SK-N-SH (cell line): ENCODE results near the gene MYCBPAP. TPM values are rescaled to one million over a fixed set of nuclear protein-coding genes. Genes with fewer than 3 reads are reported as not detected.

ENCODE experiments used
- CTCF ChIA-PET: fragments of 300-600, 350-600 bp; formaldehyde crosslinking; extraction: SDS; loops from one replicate; lab custom pipeline; 2021; lab: Yijun Ruan, JAX
- POLR2A ChIA-PET: fragments of 350-600 bp; sonication (Branson Sonifier 250); formaldehyde crosslinking; extraction: SDS; loops from one replicate; lab custom pipeline; 2020; ENCODE audit warnings: antibody characterized with exemption, inconsistent platforms; lab: Yijun Ruan, JAX
- DNase-seq: peaks from one replicate; pipeline ENCODE4 v3.0.0; 2012
- H2AFZ ChIP-seq: fragments of 200-600 bp; sonication (generic); 2 replicates; pipeline ENCODE4 v1.8.1; 2016; ENCODE audit warnings: antibody characterized with exemption, mild to moderate bottlenecking, low read depth
- H3F3A ChIP-seq: fragments of 200-600 bp; sonication (generic); replicated peaks from 2 replicates; pipeline ENCODE3; 2016; ENCODE audit warnings: antibody characterized with exemption, mild to moderate bottlenecking; ENCODE audit not compliant: insufficient read depth
- H3K27ac ChIP-seq, 2 experiments: fragments of 200-500 bp in 1 of 2; fragments of 200-600 bp in 1 of 2; sonication (Bioruptor generic) in 1 of 2; sonication (generic), shearing (Covaris generic) in 1 of 2; 2 replicates each; pipeline versions ENCODE4 v1.5.1 to v1.6.1; 2014 to 2016; ENCODE audit warnings: low read depth in 2 of 2, inconsistent platforms in 1 of 2, low read length in 1 of 2, mild to moderate bottlenecking in 1 of 2, mixed read lengths in 1 of 2
- H3K27me3 ChIP-seq: fragments of 200-600 bp; sonication (generic), shearing (Covaris generic); 2 replicates; pipeline ENCODE4 v1.6.1; 2016; ENCODE audit warnings: mixed run types; ENCODE audit not compliant: insufficient read depth
- H3K36me3 ChIP-seq, 2 experiments: fragments of 200-500 bp in 1 of 2; fragments of 200-600 bp in 1 of 2; sonication (Bioruptor generic) in 1 of 2; sonication (generic) in 1 of 2; replicated peaks in 1 of 2; 2 replicates each; pipeline versions ENCODE3 to v1.5.1; 2014 to 2016; ENCODE audit warnings: low read length in 1 of 2, mild to moderate bottlenecking in 1 of 2; ENCODE audit not compliant: insufficient read depth in 2 of 2, control insufficient read depth in 1 of 2
- H3K4me1 ChIP-seq, 2 experiments: fragments of 200-500 bp in 1 of 2; fragments of 200-600 bp in 1 of 2; sonication (Bioruptor generic) in 1 of 2; sonication (generic), shearing (Covaris generic) in 1 of 2; 2 replicates each; pipeline versions ENCODE4 v1.5.1 to v1.6.1; 2014 to 2016; ENCODE audit warnings: low read depth in 1 of 2, low read length in 1 of 2, mixed run types in 1 of 2; ENCODE audit not compliant: insufficient read depth in 2 of 2, control insufficient read depth in 1 of 2
- H3K4me2 ChIP-seq: fragments of 200-600 bp; sonication (generic), shearing (Covaris generic); 2 replicates; pipeline ENCODE4 v1.6.1; 2017; ENCODE audit warnings: mixed run types
- H3K4me3 ChIP-seq, 2 experiments: fragments of 200-500 bp in 1 of 2; fragments of 200-600 bp in 1 of 2; sonication (Bioruptor generic) in 1 of 2; sonication (generic), shearing (Covaris generic) in 1 of 2; 2 replicates each; pipeline versions ENCODE4 v1.5.1 to v1.8.1; 2014 to 2016; ENCODE audit warnings: low read depth in 2 of 2, inconsistent platforms in 1 of 2, low read length in 1 of 2, mild to moderate bottlenecking in 1 of 2, mixed read lengths in 1 of 2, moderate library complexity in 1 of 2
- H3K79me2 ChIP-seq: fragments of 200-600 bp; sonication (generic); 2 replicates; pipeline ENCODE4 v1.8.1; 2017; ENCODE audit warnings: mild to moderate bottlenecking; ENCODE audit not compliant: insufficient read depth
- H3K9ac ChIP-seq: fragments of 200-600 bp; sonication (generic); 2 replicates; pipeline ENCODE4 v1.6.1; 2017; ENCODE audit warnings: mixed run types
- H3K9me2 ChIP-seq: fragments of 200-600 bp; sonication (generic); 2 replicates; pipeline ENCODE4 v1.6.1; 2017; ENCODE audit warnings: mixed run types
- H3K9me3 ChIP-seq: fragments of 200-600 bp; sonication (generic); 2 replicates; pipeline ENCODE4 v1.6.1; 2017; ENCODE audit warnings: mixed run types, mild to moderate bottlenecking, moderate library complexity
- H4K20me1 ChIP-seq: fragments of 200-600 bp; sonication (generic); 2 replicates; pipeline ENCODE4 v1.6.1; 2017; ENCODE audit warnings: mild to moderate bottlenecking, mixed run types; ENCODE audit not compliant: insufficient read depth
- CHD2 ChIP-seq: fragments of 150-350 bp; IDR thresholded peaks from 2 replicates; pipeline ENCODE4 v1.6.1; 2018; ENCODE audit warnings: low read length; ENCODE audit not compliant: partially characterized antibody
- ELF1 ChIP-seq: IDR thresholded peaks from 2 replicates; pipeline ENCODE4 v1.4.0; 2012
- EP300 ChIP-seq, 2 experiments: IDR thresholded peaks; 2 replicates each; pipeline versions ENCODE4 v1.4.0 to v1.6.1; 2012; ENCODE audit warnings: borderline replicate concordance in 1 of 2, low read depth in 1 of 2, low read length in 1 of 2
- EZH2phosphoT487 ChIP-seq: fragments of 200-600 bp; sonication (generic); IDR thresholded peaks from 2 replicates; pipeline ENCODE4 v1.6.1; 2017; ENCODE audit warnings: low read depth, mixed run types, mild to moderate bottlenecking, antibody characterized with exemption, moderate library complexity, borderline replicate concordance
- FOSL2 ChIP-seq: IDR thresholded peaks from 2 replicates; pipeline ENCODE4 v1.4.0; 2012; ENCODE audit warnings: low read depth, mild to moderate bottlenecking, moderate library complexity, borderline replicate concordance
- FOXJ3 ChIP-seq: sonication (generic); formaldehyde crosslinking; IDR thresholded peaks from 2 replicates; pipeline ENCODE4 v1.5.1; 2020; ENCODE audit warnings: mild to moderate bottlenecking, missing genetic modification reagents
- GABPA ChIP-seq: IDR thresholded peaks from 2 replicates; pipeline ENCODE4 v1.4.0; 2012; ENCODE audit warnings: low read depth, mild to moderate bottlenecking
- MEF2A ChIP-seq: IDR thresholded peaks from 2 replicates; pipeline ENCODE4 v1.4.0; 2012; ENCODE audit warnings: low read depth, borderline replicate concordance
- POLR2AphosphoS5 ChIP-seq: IDR thresholded peaks from 2 replicates; pipeline ENCODE4 v1.6.1; 2012; ENCODE audit warnings: low read depth, low read length
- RAD21 ChIP-seq: IDR thresholded peaks from 2 replicates; pipeline ENCODE4 v1.6.1; 2012; ENCODE audit warnings: mild to moderate bottlenecking, low read length
- SIN3A ChIP-seq: IDR thresholded peaks from 2 replicates; pipeline ENCODE4 v1.6.1; 2012; ENCODE audit warnings: low read depth, mild to moderate bottlenecking, low read length, moderate library complexity, borderline replicate concordance
- SMC3 ChIP-seq: IDR thresholded peaks from 2 replicates; pipeline ENCODE4 v1.6.1; 2012; ENCODE audit warnings: low read depth, low read length, improper control_type of control experiment
- TCF12 ChIP-seq: IDR thresholded peaks from 2 replicates; pipeline ENCODE4 v1.4.0; 2012
- YY1 ChIP-seq: IDR thresholded peaks from 2 replicates; pipeline ENCODE4 v1.4.0; 2012; ENCODE audit warnings: low read depth, mild to moderate bottlenecking
- WGBS: methylation state at CpG from one replicate; pipeline ENCODE4 v1.1.6; 2017; ENCODE audit warnings: low lambda C conversion rate; 5-methylcytosine and 5-hydroxymethylcytosine counted together
- polyA plus RNA-seq, 3 experiments: library from polyadenylated mRNA; depleted of rRNA; stranded (reverse); fragments of >200 nt; gene quantifications; 2 replicates each; pipeline ENCODE4 v1.2.3, GENCODE V29; 2012
- TF ChIP-seq, protein P1 (sequence below): fragments of 150-350 bp; IDR thresholded peaks from 2 replicates; pipeline ENCODE4 v1.6.1; 2016; ENCODE audit warnings: mild to moderate bottlenecking, low read depth, low read length
- TF ChIP-seq, protein P2 (sequence below): IDR thresholded peaks from 2 replicates; pipeline ENCODE4; 2012

The MYCBPAP gene
- polyA plus RNA-seq, 1 of the 3 experiments (the other 2 are of a cell fraction), result 2.4 TPM

DNA sequence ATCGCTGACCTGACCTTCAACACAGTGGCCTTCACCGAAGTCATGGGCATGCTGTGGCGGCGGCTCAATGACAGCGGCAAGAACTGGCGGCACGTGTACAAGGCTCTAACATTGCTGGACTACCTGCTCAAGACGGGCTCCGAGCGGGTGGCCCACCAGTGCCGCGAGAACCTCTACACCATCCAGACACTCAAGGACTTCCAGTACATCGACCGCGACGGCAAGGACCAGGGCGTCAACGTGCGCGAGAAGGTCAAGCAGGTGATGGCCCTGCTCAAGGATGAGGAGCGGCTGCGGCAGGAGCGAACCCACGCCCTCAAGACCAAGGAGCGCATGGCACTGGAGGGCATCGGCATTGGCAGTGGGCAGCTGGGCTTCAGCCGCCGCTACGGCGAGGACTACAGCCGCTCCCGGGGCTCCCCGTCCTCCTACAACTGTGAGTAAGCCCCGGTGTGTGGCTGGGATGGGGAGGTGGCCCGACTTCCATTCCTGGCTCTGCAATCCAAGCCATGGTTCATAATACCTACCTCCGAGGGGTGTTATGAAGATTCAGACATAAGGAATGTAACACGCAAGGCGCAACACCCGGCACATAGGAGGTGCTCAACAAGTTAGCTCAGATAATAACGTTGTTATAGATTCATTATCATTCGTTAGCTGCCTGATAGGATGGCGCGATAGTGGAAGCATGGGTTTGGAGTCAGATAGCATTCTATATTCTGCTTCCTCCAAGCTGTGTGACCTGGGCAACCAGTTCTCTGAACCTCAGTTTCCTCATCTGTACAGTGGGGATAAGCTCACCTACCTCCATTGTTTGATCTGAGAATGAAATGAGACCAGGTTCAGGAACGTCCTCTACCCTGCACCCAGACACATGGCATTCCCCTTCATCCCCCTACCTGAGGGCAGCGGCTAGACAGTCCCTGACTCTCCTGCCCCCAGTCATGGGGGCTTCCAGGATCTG is 28.7 kb downstream of the MYCBPAP start:
- no peak overlapping the region for H3K9ac ChIP-seq
- H3K36me3 ChIP-seq, result no peaks in the 10 kb centered on the region
- no peak overlapping the region for H2AFZ ChIP-seq
- H3K4me2 ChIP-seq, result no peak overlapping the region
- ChIA-PET POLR2A (no interaction called here), CTCF (interaction anchor here (1.0 to 24.2 kb wide), 8 partner anchors 10 to 87 kb away, joined by 3 to 1212 read pairs (median 4); partner anchors contain the start of gene RSAD1)
- H3K9me3 ChIP-seq, result no peaks in the 10 kb centered on the region
- H4K20me1 ChIP-seq, result no peaks in the 10 kb centered on the region
- no peaks in the 10 kb centered on the region for H3F3A ChIP-seq
- H3K4me3 ChIP-seq, result no peak overlapping the region
- no peak for DNase-seq
- H3K27me3 ChIP-seq, result peaks cover 13% of the 10 kb centered on the region; the same call in 1 of the 2 replicates
- H3K27ac ChIP-seq, result no peak overlapping the region
- no peak for TF ChIP-seq GABPA
- TF ChIP-seq EP300 (IDR thresholded peaks at IDR 0.05; ENCODE audit: borderline replicate concordance in 1 of 2, low read depth in 1 of 2, low read length in 1 of 2), result no peak
- no peak for TF ChIP-seq FOXJ3 (CRISPR knock-in tag)
- TF ChIP-seq, protein P1, sequence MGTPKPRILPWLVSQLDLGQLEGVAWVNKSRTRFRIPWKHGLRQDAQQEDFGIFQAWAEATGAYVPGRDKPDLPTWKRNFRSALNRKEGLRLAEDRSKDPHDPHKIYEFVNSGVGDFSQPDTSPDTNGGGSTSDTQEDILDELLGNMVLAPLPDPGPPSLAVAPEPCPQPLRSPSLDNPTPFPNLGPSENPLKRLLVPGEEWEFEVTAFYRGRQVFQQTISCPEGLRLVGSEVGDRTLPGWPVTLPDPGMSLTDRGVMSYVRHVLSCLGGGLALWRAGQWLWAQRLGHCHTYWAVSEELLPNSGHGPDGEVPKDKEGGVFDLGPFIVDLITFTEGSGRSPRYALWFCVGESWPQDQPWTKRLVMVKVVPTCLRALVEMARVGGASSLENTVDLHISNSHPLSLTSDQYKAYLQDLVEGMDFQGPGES, result no peak
- TF ChIP-seq CHD2, result no peak
- no peak for TF ChIP-seq MEF2A
- TF ChIP-seq SIN3A, result no peak
- TF ChIP-seq RAD21, result no peak
- TF ChIP-seq SMC3, result no peak
- no peak for TF ChIP-seq POLR2AphosphoS5
- no peak for TF ChIP-seq ELF1
- no peak for TF ChIP-seq EZH2phosphoT487
- no peak for TF ChIP-seq FOSL2
- no peak for TF ChIP-seq TCF12
- no peak for TF ChIP-seq YY1
- TF ChIP-seq, protein P2, sequence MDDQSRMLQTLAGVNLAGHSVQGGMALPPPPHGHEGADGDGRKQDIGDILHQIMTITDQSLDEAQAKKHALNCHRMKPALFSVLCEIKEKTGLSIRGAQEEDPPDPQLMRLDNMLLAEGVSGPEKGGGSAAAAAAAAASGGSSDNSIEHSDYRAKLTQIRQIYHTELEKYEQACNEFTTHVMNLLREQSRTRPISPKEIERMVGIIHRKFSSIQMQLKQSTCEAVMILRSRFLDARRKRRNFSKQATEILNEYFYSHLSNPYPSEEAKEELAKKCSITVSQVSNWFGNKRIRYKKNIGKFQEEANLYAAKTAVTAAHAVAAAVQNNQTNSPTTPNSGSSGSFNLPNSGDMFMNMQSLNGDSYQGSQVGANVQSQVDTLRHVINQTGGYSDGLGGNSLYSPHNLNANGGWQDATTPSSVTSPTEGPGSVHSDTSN, result no peak
- peaks cover 4% of the 10 kb centered on the region; the same call in 1 of the 2 replicates for H3K79me2 ChIP-seq
- 95% methylated on average over 40 of the region's 45 CpGs for WGBS
- H3K4me1 ChIP-seq, result peaks cover 13 to 32% of the 10 kb centered on the region in 2 experiments; a peak in 3 of 4 replicates
- H3K9me2 ChIP-seq, result no peaks in the 10 kb centered on the region
